H54 (cell line): ENCODE data around the gene TMCO5A.

Source experiments
- DNase-seq: peaks from one replicate; pipeline ENCODE4 v3.0.0; 2011; ENCODE audit warnings: low spot score, mixed read lengths; ENCODE audit not compliant: insufficient read length
- FAIRE-seq: peaks from 3 replicates; lab custom pipeline; 2011; peaks lifted over from hg19 to GRCh38; lab: Jason Lieb, UNC
- POLR2A ChIP-seq: IDR thresholded peaks from 2 replicates; pipeline ENCODE4 v1.6.1; 2011; ENCODE audit warnings: low read depth, mild to moderate bottlenecking, low read length

Gene TMCO5A

DNA sequence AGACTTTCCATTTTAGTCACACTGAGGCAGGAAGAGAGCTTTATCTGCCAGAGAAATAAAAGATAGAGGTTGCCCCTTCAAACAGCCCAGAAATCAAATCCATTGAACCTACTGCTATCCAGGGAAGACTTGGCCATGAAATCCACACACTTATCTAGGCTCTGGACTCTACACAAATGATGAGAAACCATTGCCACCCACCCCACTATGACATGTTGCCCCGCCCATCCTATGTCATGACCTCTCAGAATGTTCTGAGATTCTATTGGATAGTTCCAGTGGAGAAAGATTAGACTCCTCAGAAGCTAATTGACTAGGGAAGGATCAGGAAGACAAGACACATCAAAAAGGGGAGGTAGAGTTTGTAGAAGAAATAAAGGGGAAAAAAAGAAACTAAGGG is at the start of gene TMCO5A:
TMCO5A (plus strand) TSS at position 301 of the 400 bp plus-strand sequence. CDS start 1,684 bp downstream, outside the sequence.
- no peak for FAIRE-seq
- no peak for DNase-seq
- no peak for TF ChIP-seq POLR2A

DNA sequence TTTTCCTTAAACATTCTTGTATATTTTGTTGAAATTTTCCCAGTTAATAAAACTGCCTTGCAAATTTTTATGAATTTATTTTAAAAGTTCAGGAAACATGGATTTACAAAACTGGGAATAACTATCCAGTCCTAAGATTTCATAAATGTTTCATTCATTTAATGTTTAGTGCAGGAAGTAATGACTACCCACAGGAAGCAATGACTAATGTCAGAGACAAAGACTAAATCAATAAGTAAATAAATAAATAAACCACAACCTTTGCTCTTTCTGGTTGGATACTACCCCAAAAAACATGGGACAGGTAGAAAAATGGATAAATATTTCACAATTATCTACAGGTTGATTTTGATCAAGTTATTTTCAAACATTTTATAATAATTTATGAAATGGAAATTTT is 48.8 kb upstream of the TMCO5A start:
- FAIRE-seq (no peak), DNase-seq (no peak)
- TF ChIP-seq POLR2A: no peak

DNA sequence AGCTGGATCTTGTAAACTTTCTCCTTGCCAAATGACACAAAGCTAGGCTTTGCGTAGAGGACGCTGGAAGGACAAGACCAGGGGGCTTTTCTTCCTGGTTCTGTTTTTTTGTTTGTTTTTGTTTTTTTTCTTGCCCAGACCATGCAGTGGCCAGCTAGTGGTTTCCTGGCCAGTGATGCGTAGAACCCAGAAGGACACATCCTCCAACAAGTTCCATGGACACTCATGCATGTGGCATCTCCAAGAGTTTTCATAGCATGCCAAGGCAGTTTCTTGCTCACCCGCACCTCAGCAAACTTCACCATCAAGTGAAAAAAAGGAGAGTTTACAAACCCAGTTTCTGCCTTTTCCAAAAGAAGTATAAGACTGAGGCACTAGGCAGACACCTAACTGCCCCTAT is 46.1 kb upstream of the TMCO5A start:
- no peak for FAIRE-seq
- no peak for DNase-seq
- no peak for TF ChIP-seq POLR2A

DNA sequence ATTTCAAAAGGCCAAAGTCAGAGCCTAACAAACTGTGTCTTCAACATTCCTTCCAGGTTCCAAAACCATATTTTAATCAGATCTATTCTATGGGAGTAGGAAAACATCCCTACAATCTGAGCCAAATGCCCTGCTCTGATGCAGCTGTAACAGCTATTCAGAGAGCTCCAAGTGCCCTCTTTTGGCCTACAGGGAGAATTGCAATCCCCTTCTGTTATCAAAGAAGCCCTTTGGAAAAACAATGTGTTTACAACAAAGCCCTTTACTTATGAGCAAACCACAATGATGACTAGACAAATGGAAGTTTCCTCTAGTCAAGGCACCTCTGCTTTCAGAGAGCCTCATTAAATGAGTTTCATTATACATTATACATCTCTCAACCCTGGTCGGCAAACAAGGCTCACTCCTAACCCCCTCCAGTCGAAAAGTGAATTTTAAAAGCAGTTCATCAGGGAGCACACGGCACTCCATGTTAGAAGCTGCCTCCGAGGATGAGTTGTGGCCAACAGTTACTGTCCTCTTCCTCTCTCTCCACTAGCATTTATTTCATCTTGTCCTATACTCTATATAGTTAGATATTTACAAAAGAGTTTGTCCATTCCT is 42.6 kb upstream of the TMCO5A start:
- FAIRE-seq (peak; percentile 83), DNase-seq (no peak)
- TF ChIP-seq POLR2A: no peak

DNA sequence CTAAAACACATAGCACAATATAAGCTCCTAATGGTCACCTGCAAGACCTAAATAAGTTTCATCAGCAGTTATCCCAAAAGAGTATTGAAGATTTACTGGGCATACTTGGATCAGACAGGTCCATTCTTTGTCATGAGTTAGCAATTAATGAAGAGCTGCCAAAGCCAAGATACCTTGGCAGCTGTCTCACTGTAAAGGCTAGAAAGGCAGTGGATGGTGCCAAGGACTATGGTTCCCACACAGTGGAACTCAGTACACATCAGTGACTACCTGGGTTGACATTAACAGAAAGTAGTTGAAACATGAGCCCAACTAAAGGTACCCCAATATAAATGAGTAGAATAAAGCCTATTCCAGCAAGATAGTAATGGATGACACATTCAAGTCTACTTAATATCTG is 41.1 kb upstream of the TMCO5A start:
- DNase-seq: no peak
- TF ChIP-seq POLR2A: no peak
- no peak for FAIRE-seq

DNA sequence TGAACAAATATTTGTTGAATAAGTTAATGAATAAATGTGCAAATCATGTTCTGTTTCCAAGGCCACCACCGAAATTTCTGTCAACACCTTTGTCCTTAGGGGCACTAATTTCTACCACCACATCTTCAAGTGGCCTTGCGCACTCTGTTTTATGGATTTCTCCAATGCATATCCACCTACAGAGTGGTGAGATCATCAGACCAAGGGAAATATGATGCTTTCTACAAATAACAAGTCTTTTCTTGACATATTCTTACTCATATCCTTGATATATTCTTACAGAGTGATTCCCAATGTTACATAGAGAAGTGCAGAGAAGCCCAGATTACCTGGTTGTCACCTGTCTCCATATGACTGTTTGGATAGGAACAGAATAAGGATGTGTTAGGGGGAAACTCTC is 36.1 kb upstream of the TMCO5A start:
- no peak for TF ChIP-seq POLR2A
- FAIRE-seq (no peak), DNase-seq (no peak)

DNA sequence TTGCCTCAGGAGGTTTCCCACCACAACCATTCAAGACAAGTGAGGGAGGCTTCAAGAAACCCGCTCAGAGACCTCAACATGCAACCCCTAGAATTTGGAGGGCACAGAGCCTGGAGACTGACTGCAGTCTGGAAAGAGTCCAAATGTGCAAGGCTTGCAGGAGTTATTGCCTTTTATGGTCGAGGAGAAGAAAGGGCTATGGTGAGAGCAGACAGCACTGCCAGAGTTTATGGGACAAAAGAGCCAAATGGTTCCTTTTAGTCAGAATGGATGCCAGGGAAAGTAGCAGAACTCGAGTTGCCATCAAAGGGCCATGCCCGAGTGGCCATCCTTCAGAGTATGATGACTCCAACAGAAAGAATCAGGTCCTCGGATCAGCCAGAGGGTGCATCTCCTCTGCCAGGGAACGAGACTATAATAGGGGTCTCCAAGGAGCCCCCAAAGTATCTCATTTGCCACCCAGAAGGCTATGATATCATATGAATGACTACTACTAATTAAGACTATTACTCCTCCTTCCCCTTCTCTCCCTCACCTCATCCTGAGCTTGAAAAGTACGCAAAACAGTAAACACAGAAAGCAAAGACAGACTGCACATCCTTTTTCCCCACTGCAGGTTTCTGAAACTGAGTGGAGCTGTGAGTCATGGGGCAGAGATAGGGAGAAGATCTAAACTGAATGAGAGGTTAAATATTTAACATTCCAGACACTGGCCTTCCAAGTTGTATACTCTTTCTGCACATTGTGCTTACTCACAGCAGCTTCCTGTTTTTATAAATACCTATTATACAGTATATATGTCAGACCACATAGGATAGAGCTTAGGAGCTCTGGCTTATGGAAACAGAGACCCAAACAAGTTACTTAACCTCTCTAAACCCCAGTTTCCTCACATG is 33.9 kb upstream of the TMCO5A start:
- TF ChIP-seq POLR2A: no peak
- FAIRE-seq: no peak
- DNase-seq: no peak

DNA sequence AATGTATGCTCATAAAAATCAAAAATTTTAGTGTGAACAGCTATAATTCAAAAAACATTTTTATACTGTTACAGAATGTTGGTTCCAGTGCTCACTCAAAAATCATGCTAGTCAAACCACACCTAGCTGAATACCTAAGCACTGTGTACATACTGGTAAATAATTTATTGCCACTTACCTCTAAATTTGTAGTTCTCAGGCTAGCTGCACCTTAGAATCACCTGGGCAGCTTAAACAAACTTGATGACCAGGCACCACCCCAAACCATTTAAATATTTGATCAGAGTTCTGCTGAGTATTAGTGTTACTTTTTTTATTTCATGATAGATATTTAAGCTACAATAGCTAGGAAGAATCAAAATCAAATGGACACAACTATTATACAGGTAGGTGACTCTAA is 32.3 kb upstream of the TMCO5A start:
- no peak for TF ChIP-seq POLR2A
- DNase-seq (no peak), FAIRE-seq (no peak)

DNA sequence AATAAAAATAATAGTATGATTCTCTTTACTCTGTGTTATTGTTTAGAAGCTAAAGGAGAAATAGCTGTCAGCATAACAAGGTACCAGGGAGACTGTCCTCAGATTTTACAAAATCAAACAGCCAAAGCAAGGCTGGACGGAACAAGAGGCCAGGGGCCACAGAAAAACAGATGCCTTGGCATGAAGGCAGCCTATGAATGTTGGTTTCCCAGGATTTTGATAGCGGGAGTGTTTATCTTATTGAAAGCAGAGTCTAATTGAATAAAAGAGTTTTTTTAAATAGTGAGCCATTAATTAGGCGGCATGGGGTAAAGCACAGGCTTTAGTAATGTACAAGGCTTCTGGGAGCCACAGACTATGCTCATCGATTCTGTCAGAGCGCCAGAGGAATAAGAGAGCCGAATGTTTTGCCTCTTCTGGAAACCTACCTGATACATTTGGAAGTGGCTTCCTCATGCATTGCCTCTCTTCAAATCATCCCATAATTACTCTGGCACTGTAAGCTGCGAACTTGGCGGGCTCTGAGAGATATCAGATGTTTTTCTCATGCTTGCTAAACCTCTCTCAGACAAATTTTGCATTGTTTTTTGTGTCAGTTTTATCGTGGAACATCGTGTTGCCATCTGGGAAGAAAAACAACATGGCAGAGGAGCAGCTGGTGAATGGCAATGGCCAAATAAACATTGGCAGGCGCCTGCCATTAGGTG is 30.4 kb upstream of the TMCO5A start:
- FAIRE-seq: no peak
- TF ChIP-seq POLR2A: no peak
- no peak for DNase-seq

DNA sequence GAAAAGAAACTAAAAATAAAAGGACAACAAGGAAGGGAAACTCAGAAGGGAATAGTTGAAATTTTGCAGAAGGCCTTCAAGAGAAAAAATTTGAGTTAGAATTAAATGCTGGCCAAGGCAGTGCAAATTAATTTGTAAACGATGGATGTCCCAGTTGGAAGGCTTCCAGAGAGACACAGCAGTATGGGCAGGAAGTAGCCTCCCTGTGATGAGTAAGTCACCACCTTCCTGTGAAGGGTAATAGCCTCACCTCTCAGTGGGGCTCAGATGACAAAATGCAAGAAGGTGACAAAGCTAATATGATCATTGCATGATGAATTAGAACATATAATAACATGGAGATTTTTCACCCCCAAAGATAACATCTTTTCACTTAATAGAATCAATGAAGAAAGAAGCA is 27.3 kb upstream of the TMCO5A start:
- no peak for DNase-seq
- TF ChIP-seq POLR2A: no peak
- peak; percentile 52 for FAIRE-seq

DNA sequence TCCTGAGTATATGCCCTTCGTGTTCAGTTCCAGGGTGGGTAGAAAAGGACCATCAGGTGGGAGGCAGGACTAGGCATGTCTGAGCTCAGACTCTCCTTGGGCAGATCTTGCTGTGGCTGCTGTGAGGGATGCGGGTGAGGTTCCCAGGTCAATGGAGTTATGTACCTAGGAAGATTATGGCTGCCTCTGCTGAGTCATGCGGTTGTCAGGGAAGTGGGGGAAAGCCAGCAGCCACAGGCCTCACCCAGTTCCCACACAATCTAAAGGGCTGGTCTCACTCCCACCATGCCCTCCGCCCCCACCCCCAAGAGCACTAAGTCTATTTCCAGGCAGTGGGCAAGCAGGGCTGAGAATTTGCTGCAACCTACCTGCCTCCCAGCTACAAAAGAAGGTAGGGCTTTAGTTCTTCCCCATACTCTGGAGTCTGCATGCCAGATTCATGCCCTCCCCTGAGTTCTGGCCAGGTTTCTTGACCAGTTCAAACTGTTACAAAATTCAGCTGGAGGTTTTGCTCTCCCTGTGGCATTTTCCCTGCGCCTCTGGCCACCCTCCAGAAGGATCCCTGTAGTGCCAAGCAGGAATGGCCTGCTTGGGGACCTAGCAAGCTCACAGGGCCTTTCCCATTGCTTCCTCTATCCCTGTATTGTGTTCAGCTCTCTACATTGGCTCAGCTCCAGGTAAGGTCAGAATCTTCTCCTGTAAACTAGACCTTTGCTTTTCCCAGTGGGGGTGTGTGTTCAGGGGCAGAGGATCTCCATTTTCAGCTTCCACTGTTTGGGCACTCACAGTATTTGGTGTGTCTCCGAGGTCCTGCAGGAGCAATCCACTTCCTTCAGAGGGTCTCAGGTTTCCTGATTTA is 12.7 kb upstream of the TMCO5A start:
- DNase-seq (no peak), FAIRE-seq (no peak)
- TF ChIP-seq POLR2A: no peak

DNA sequence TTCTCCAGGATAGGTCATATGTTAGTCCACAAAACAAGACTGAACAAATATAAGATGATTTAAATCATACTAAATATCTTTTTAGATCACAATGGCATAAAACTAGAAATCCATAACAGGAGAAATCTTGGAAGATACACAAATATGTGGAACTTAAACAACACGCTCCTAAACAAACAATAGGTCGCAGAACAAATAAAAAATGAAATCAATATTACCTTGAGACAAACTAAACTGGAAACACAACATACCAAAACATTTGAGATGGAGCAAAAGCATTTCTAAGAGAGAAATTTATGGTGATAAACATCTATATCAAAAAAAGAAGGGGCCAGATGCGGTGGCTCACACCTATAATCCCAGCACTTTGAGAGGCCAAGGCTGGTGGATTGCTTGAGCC is 8.3 kb upstream of the TMCO5A start:
- FAIRE-seq (no peak), DNase-seq (no peak)
- no peak for TF ChIP-seq POLR2A

DNA sequence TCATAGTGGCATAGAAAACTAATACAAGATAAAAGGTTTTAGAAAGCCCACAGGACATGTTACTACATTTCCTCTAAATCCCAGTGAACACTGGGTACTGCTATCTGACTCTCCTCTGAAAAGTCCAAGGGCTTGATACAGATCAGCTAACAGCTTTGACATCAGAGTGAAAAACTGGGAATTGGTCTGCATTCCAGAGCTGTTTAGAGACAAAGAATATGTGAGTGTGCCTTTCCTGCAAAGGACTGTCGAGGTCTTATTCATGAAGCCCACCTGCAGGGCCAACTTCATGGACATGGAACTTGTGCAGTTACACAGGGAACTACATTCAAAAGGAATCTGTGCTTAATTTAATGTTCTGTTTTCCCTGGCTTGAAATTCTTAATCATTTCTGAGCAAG is 5.2 kb upstream of the TMCO5A start:
- DNase-seq (no peak), FAIRE-seq (no peak)
- no peak for TF ChIP-seq POLR2A

DNA sequence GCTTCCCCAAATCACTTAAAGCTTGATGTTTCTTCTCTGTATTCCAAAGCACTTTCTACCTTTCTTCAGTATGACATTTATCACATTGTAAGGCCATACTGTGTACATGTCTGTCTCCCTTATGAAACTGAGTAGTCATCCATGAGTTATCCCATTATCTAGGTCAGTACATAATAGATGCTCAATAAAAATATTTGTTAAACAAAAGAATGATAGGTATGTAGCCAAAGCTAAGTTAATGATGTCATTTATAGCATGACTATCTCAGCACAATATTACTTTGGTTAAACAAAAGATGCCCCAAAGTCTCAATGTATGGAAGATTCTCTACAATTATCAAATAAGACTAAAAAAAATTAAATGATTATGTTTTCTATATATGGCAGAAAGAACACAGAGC is 3.1 kb upstream of the TMCO5A start:
- DNase-seq (no peak), FAIRE-seq (no peak)
- no peak for TF ChIP-seq POLR2A
